OCI-LY3 (cell line): Measurements from ENCODE around the gene COL4A1.

Experiments
- EZH2phosphoT487 ChIP-seq: fragments of 200-600 bp; shearing (Covaris generic); IDR thresholded peaks from 2 replicates; pipeline ENCODE4 v1.6.1; 2018; ENCODE audit warnings: antibody characterized with exemption, mixed run types, low read depth
- TF ChIP-seq, protein P1 (sequence below): fragments of 200-600, 300-600 bp; sonication (generic); IDR thresholded peaks from 2 replicates; pipeline ENCODE4 v1.5.1; 2014; ENCODE audit warnings: antibody characterized with exemption, low read length, low read depth

DNA sequence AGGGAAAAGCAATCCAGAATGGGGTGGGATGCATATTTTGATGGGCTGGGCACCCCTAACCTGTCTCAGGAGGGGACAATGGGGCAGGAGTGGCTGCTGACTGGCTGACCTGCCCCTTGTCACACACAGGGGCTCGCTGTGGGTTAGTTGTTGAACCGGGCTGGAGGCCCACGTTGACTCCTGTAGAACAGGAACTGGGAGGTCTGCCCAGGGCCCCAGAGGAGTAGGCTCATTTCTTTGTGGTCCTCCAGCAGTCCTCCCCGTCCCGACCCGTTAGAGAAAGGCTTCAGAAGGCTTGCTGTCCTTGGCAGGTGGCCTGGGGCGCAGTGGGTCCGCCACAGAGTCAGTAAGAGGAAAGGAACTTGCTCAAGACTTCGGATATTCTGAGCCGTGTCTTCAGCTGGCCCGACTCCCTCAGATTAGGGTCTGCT lies 70.1 kb downstream of the COL4A1 start:
- TF ChIP-seq, protein P1, sequence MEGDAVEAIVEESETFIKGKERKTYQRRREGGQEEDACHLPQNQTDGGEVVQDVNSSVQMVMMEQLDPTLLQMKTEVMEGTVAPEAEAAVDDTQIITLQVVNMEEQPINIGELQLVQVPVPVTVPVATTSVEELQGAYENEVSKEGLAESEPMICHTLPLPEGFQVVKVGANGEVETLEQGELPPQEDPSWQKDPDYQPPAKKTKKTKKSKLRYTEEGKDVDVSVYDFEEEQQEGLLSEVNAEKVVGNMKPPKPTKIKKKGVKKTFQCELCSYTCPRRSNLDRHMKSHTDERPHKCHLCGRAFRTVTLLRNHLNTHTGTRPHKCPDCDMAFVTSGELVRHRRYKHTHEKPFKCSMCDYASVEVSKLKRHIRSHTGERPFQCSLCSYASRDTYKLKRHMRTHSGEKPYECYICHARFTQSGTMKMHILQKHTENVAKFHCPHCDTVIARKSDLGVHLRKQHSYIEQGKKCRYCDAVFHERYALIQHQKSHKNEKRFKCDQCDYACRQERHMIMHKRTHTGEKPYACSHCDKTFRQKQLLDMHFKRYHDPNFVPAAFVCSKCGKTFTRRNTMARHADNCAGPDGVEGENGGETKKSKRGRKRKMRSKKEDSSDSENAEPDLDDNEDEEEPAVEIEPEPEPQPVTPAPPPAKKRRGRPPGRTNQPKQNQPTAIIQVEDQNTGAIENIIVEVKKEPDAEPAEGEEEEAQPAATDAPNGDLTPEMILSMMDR, result no peak
- no peak for TF ChIP-seq EZH2phosphoT487
